Measurements from ENCODE around the gene NRSN1. TPM values are rescaled to one million over a fixed set of nuclear protein-coding genes. Genes with fewer than 3 reads are reported as not detected.

NRSN1 gene
- not detected for total RNA-seq
- long read RNA-seq = 0 reads

- no peak for DNase-seq (ENCODE audit: low spot score)
Measured at GRCh38 chr6:24125980-24126379, at the start of gene NRSN1. NRSN1 (plus strand) TSS chr6:24126215; CDS start chr6:24134328, 8,113 bp downstream.

GRCh38 chr6:24078200-24078599 lies 47.8 kb upstream of the NRSN1 start:
- DNase-seq (ENCODE audit: low spot score) = no peak

- no peak for DNase-seq (ENCODE audit: low spot score)
Measured at GRCh38 chr6:24079076-24079475, 46.9 kb upstream of the NRSN1 start.

- no peak for DNase-seq (ENCODE audit: low spot score)
Measured at GRCh38 chr6:24080711-24081110, 45.3 kb upstream of the NRSN1 start.

GRCh38 chr6:24089736-24090135 lies 36.3 kb upstream of the NRSN1 start:
- no peak for DNase-seq (ENCODE audit: low spot score)

GRCh38 chr6:24092407-24092806 lies 33.6 kb upstream of the NRSN1 start:
- no peak for DNase-seq (ENCODE audit: low spot score)

GRCh38 chr6:24093381-24093780 lies 32.6 kb upstream of the NRSN1 start:
- DNase-seq (ENCODE audit: low spot score) = no peak

GRCh38 chr6:24099181-24099580 lies 26.8 kb upstream of the NRSN1 start:
- DNase-seq (ENCODE audit: low spot score) = no peak

GRCh38 chr6:24100024-24100769 lies 25.8 kb upstream of the NRSN1 start:
- no peak for DNase-seq (ENCODE audit: low spot score)

- DNase-seq (ENCODE audit: low spot score) = no peak
Measured at GRCh38 chr6:24100770-24101155, 25.3 kb upstream of the NRSN1 start.

- DNase-seq (ENCODE audit: low spot score) = no peak
Measured at GRCh38 chr6:24105191-24105590, 20.8 kb upstream of the NRSN1 start.

- no peak for DNase-seq (ENCODE audit: low spot score)
Measured at GRCh38 chr6:24106291-24106690, 19.7 kb upstream of the NRSN1 start.

GRCh38 chr6:24107294-24107693 lies 18.7 kb upstream of the NRSN1 start:
- DNase-seq (ENCODE audit: low spot score) = no peak

GRCh38 chr6:24108056-24108455 lies 18.0 kb upstream of the NRSN1 start:
- no peak for DNase-seq (ENCODE audit: low spot score)

- no peak for DNase-seq (ENCODE audit: low spot score)
Measured at GRCh38 chr6:24110417-24110816, 15.6 kb upstream of the NRSN1 start.

- DNase-seq (ENCODE audit: low spot score) = no peak
Measured at GRCh38 chr6:24113891-24114290, 12.1 kb upstream of the NRSN1 start.

- DNase-seq (ENCODE audit: low spot score) = no peak
Measured at GRCh38 chr6:24117021-24117420, 9.0 kb upstream of the NRSN1 start.

GRCh38 chr6:24122139-24122538 lies 3.9 kb upstream of the NRSN1 start:
- DNase-seq (ENCODE audit: low spot score) = no peak

GRCh38 chr6:24126586-24127192 lies 674 bp downstream of the NRSN1 start:
- no peak for DNase-seq (ENCODE audit: low spot score)

- no peak for DNase-seq (ENCODE audit: low spot score)
Measured at GRCh38 chr6:24127316-24127715, 1.3 kb downstream of the NRSN1 start.

- DNase-seq (ENCODE audit: low spot score) = no peak
Measured at GRCh38 chr6:24131751-24132150, 5.7 kb downstream of the NRSN1 start.

GRCh38 chr6:24139080-24139479 lies 13.1 kb downstream of the NRSN1 start:
- no peak for DNase-seq (ENCODE audit: low spot score)

- no peak for DNase-seq (ENCODE audit: low spot score)
Measured at GRCh38 chr6:24139639-24140038, 13.6 kb downstream of the NRSN1 start.
